NOMO-1 (cell line): ENCODE results near the gene BEND7.

Source experiments
- DNase-seq, 2 experiments: peaks; one replicate each; lab custom pipeline; 2025; ENCODE audit not compliant: unreplicated experiment in 2 of 2; lab: John Stamatoyannopoulos, UW

Gene BEND7

DNA sequence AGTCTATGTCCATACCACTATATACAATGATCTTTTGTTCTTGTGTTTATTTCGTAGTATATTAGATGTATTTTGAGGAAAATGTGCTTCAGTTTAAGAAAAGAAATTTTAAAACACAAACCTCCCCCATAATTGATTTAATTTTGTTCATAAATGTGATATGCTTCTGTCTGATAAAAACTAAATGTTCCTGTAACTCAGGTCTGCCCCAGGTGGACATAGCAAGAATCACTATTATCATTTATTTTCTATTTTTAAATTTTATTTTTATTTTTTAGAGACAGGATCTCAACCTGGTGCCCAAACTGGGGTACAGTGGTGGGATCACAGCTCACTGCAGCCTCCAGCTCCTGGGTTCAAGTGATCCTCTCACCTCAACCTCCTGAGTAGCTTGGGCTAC, 43.2 kb downstream of the BEND7 start:
- no peak for DNase-seq

- DNase-seq, result peak; percentile 9 to 36
Observed at GRCh38 chr10:13483951-13484350, 44.9 kb downstream of the BEND7 start.

DNA sequence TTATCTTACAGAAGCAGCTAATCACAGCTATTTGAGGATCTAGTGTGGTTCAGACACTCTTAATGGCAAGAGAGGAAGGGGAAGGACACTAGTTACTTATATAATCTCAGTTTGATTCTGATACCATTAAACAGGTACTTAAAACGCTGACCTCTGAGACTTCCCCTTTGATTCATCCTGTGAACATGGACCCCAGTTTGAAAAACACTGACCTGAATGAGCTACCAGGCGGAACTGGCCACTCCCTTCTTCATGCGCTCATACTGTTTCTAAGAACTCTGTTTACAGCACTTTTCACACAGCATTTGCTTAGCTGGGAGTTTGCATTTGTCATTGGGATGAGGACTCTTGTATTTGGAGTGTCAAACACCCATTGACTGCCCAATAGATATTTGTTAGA, 45.7 kb downstream of the BEND7 start:
- no peak for DNase-seq

- no peak for DNase-seq
Observed at GRCh38 chr10:13481690-13482089, 47.1 kb downstream of the BEND7 start.

GRCh38 chr10:13475124-13475523, 53.7 kb downstream of the BEND7 start:
- no peak for DNase-seq

DNA sequence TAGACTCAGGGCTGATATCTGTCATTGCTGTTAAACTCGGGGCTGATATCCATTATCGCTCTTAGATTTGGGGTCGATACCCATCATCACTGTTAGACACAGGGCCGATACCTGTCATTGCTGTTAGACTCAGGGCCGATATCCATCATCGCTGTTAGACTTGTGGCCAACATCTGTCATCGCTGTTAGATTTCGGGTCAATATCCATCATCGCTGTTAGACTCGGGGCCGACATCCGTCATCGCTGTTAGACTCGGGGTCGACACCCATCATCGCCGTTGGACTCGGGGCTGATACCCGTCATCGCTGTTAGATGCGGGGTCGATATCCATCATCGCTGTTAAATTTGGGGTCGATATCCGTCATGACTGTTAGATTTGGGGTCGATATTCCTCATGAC, 54.8 kb downstream of the BEND7 start:
- DNase-seq, result no peak

DNA sequence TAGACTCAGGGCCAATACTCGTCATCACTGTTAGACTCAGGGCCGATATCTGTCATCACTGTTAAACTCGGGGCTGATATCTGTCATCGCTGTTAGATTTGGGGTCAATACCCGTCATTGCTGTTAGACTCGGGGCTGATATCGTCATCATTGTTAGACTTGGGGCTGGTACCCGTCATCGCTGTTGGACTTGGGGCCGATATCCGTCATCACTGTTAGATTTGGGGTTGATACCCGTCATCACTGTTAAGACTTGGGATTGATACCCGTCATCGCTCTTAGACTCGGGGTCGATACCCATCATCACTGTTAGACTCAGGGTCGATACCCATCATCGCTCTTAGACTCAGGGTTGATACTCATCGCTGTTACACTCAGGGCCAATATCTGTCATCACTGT, 56.5 kb downstream of the BEND7 start:
- DNase-seq, result no peak

- DNase-seq, result no peak
Observed at GRCh38 chr10:13470270-13470669, 58.5 kb downstream of the BEND7 start.

DNA sequence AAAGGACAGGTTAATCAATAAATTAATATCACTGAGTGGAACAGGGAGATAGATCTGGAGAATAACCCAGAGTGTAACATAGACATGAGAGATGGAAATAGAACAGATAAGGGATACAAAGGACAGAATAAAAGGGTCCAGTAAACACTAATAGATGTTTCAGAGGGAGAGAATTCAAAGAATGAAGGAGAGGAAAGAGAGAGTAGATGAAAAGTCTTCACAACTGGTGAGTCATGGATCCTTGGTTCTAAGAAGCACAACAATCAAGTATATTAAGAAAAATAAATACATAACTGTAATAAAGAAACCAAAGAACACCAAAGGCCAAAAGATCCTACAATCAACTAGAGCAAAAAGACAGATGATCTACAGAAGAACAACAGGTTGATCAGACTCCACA, 66.3 kb downstream of the BEND7 start:
- no peak for DNase-seq

DNA sequence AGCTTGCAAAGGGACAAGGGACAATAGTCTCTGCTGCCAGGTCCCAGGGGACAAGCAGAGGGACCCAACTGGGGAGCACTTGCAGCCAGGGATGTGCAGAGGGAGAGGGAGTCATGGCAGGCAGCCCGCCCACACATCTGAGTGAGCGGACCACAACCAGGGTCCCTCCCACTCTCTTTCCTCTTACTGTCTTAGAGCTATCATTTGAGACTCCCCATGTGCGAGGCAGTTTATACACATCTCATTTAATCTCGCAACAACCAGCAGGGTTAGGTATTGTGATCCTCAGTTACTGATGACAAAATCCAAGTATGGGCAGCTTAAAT, 70.2 kb downstream of the BEND7 start:
- DNase-seq, result no peak

DNA sequence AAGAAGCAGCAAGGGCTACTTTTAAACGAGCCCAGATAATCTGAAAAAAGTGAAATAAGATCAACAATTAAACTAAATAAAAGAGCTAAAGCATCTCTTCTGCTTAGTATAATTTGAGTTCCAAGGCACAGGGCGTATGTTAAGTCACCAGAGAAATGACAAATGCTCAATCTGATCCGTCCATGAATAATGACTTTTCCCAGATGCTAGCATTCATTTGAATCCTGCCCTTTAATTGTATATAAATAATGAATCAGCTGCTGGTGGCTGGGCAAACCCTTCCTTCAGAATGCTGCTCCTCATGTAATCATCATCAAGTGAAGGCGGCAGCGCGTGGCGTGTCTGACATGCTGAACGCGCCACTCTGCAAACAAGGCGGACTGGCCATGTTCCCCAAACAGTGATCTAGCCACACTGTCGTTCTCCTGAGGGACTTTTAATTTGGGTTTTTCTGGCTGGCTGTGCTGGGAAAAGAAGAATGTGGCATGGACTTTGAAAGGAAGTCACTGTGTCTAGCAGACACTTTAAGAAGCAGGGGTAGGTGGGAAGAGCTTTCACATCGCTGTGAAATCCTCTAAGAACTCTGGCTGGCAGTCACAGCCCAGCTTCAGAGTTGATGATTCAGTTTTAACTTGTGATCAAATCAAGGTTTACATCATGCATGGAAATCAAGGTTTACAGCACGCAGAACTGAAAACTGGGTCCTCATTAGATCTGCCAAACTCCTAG, 70.7 kb downstream of the BEND7 start:
- DNase-seq, result no peak

GRCh38 chr10:13453896-13454295, 74.9 kb downstream of the BEND7 start:
- peak; percentile 26 to 43 for DNase-seq

DNA sequence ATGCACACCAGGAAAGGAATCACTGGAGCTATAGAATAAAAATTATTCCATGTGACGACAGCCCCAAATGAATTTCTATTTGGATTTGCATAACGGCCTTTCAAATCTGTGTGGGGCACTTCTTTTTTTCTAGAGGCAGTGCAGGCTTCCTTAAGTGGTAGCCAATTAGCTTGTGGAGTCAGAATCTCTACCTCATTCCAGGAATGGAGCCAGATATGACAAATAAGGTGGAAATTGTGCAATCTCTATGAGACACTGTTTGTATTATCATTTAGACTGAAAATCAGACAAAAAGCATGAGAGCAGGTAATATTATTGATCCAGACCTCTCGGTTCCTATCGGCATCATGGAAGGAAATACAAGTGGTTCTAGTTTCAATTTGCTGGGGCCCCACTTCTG, 78.7 kb downstream of the BEND7 start:
- DNase-seq, result peak in 1 of 2 experiments; percentile 21

GRCh38 chr10:13449296-13449695, 79.5 kb downstream of the BEND7 start:
- DNase-seq, result no peak

DNA sequence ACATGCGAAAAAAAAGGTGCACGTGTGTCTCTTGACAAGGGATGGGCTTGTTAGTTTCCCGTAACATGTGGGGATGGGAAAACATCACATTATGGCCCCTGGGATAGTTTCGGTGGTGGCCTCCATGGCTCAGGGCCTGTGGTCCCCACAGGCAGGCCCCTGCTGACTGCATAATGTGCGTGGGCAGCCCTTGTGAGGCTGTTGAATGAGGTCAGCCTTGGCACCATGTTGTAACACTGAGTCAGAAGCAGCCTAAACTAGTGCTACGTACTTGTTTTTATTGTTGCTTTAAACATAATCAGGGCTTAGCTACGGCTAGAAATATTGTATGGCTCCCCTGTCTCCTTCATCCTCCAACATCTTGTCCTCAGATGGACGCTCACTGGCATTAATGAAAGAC, 80.6 kb downstream of the BEND7 start:
- DNase-seq, result no peak

GRCh38 chr10:13445656-13446400, 83.0 kb downstream of the BEND7 start:
- no peak for DNase-seq

DNA sequence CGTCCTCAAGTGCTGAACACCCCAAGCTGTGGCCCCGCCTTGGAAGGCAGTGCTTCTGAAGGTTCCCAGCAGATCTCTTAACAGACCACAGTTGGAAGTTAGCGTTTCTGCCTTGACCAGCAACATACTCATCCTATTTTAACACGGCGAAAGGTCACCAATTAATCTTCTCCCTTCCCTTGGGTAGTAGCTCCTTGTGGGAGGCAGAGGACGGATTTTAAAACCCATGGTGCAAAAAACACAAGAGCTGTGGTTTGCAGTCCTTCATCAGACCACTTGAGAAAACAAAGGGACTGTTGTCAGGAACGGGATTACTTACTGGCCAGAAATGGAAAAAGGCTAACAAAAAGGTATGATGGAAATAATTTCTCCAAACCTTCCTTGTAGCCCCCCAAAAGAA, 87.3 kb downstream of the BEND7 start:
- no peak for DNase-seq

GRCh38 chr10:13440185-13441061, 88.4 kb downstream of the BEND7 start:
- peak; percentile 42 to 50 for DNase-seq

DNA sequence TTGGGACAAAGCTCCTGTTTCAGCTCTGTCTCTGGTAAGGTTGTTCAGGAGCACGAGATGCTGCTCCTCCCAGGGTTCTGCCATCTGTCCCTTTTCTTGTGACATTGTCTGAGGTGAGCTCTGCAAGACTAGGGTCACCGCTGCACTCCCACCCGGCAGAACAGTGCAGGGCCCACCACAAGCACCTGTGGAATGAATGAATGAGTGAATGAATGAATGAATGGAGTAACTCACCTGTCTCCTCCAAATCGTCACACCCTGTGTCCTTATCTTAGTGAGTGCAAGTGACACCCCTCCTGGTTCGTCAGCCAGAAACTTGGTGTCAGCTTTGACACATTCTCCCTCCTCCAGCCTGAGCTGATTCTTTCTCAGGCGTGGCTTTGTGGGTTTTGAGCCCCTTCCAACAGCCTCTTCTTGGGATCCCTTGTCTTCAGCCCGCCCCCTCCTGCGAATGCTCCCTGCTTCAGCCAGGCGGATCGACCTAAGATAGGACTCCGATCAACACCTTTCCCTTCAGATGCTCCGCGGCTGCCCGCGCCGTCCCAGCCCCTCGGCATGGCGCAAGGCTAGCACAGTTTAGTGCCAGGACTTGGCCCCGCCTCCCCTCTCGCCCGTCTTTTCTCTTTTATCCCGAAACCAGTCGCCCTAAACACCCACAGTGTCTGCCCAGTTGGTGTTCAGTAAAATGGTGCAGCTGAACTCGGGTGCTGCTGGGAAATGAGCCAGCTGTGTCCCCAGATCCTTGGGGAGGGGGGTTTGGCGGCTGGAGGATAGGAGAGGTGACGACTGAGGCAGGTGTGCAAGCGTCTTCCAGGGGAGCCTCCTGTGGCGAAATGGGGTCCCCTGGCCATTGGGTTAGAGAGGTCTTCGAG, 89.3 kb downstream of the BEND7 start:
- DNase-seq, result no peak

DNA sequence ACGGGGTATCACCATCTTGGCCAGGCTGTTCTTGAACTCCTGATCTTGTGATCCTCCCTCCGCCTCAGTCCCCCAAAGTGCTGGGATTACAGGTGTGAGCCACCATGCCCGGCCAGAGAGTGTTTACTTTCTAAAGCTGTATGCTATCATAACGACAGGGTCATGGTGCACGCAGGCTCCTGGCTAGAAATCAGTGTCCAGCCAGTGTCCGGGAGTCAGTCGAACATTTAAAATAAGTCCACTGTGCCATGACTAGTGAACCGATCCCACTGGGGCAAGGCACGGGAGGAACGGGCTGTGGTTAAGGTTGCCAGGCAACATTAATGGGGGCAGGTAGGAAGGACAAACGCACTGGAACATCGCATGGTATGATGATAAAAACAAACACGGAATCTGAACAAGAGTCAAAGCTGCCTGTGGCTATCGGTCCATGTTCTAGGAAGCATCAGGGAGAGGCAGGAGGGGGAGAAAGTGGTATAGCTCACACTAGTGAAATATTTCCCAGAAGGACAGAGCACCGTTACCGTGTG, 91.7 kb downstream of the BEND7 start:
- no peak for DNase-seq
